Astrocyte of the cerebellum (primary cell): ENCODE data around the gene ZCCHC4.
"Not testable (repeated sequence)": the region's sequence is repeated elsewhere in the genome, so short reads cannot be mapped to it uniquely, and the experiment has no call there.

Experiments
- DNase-seq: peaks from one replicate; pipeline ENCODE4 v3.0.0-alpha.2; 2011; ENCODE audit warnings: low read depth
- H3K4me3 ChIP-seq: 2 replicates; pipeline ENCODE4 v1.5.1; 2011; ENCODE audit warnings: mild to moderate bottlenecking, low read depth, low read length, moderate library complexity
- CTCF ChIP-seq: IDR thresholded peaks from 2 replicates; pipeline ENCODE4 v1.5.1; 2012; ENCODE audit warnings: low read length, low read depth, moderate library complexity, mild to moderate bottlenecking; ENCODE audit errors: missing control alignments
- in situ Hi-C: cut with HindIII; loops from 2 replicates; pipeline ENCODE4 v1.10.0; 2017; ENCODE audit warnings: low sequenced_read_pairs

ZCCHC4 gene

GRCh38 chr4:25313201-25313895, 774 bp downstream of the ZCCHC4 start:
- no peak for TF ChIP-seq CTCF
- H3K4me3 ChIP-seq = peak overlapping the region; percentile 77
- no peak for DNase-seq

GRCh38 chr4:25320336-25320735, 7.8 kb downstream of the ZCCHC4 start:
- H3K4me3 ChIP-seq = no peak overlapping the region
- DNase-seq = no peak
- TF ChIP-seq CTCF = no peak
- in situ Hi-C loops = no loop called here

More at GRCh38 chr4:25313201-25313895, 774 bp downstream of the ZCCHC4 start:
- in situ Hi-C loops = no loop called here

- H3K4me3 ChIP-seq = no peak overlapping the region
Observed at GRCh38 chr4:25320773-25321172, 8.2 kb downstream of the ZCCHC4 start.

GRCh38 chr4:25321703-25322102, 9.1 kb downstream of the ZCCHC4 start:
- in situ Hi-C loops = no loop called here

More at GRCh38 chr4:25320773-25321172, 8.2 kb downstream of the ZCCHC4 start:
- DNase-seq = peak; percentile 69
- in situ Hi-C loops = no loop called here
- no peak for TF ChIP-seq CTCF

GRCh38 chr4:25328463-25328862, 15.9 kb downstream of the ZCCHC4 start:
- DNase-seq, in situ Hi-C loops, H3K4me3 ChIP-seq: not testable (repeated sequence)

More at GRCh38 chr4:25321703-25322102, 9.1 kb downstream of the ZCCHC4 start:
- no peak for DNase-seq
- H3K4me3 ChIP-seq = no peak overlapping the region
- no peak for TF ChIP-seq CTCF

GRCh38 chr4:25330335-25330734, 17.8 kb downstream of the ZCCHC4 start:
- no peak for TF ChIP-seq CTCF
- in situ Hi-C loops = no loop called here
- H3K4me3 ChIP-seq = no peak overlapping the region
- no peak for DNase-seq
